GM18951 (cell line): ENCODE results near the gene LAMB1.

Experiments
- POLR2A ChIP-seq: IDR thresholded peaks from 4 replicates; pipeline ENCODE4 v1.6.1; 2011; ENCODE audit warnings: mild to moderate bottlenecking; ENCODE audit not compliant: insufficient read length, insufficient read depth; ENCODE audit errors: extremely low read depth
- in situ Hi-C: fragments of 300-500 bp; cut with MboI; formaldehyde crosslinking; loops from one replicate; pipeline ENCODE4 v1.12.0; 2022; ENCODE audit warnings: low sequenced_read_pairs, mixed read lengths, inconsistent platforms; ENCODE audit not compliant: unreplicated experiment

LAMB1 gene

DNA sequence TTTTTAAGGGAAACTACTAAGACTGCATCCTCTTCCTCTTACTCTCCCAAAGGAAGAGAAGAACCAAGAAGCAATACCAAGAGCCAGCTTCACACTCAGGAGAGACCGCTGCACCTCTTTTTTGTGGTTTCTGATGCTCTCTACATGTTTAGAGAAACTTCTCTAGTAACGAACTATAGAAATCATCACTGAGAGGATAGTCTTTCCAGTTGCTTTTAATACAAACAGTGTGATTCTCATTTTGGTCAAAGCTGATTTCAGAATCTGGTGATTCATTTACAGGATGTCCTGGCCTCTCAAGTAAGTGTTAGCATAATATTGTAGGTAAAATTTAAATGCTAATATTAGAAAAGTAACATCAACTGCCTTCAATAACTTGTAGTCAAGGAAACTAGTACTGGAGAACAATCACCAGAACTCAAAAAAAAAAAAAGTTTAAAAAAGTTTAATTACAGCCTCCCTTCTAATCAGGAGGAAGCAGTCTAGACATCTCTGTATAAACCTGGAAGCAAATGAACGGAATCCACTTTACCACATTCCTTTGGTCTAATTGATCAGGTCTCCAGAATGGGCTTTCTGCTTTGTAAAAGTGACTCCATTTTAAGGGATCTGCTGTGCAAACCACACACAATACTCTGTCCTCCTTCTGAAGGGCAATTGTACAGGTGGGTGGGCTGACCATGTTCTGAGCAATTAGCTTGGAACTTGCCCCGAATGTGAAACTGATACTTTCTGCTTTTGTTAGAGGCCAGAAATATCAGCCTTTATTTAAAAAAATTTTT, 3.0 kb downstream of the LAMB1 start:
- in situ Hi-C loops, result no loop called here
- TF ChIP-seq POLR2A, result no peak

DNA sequence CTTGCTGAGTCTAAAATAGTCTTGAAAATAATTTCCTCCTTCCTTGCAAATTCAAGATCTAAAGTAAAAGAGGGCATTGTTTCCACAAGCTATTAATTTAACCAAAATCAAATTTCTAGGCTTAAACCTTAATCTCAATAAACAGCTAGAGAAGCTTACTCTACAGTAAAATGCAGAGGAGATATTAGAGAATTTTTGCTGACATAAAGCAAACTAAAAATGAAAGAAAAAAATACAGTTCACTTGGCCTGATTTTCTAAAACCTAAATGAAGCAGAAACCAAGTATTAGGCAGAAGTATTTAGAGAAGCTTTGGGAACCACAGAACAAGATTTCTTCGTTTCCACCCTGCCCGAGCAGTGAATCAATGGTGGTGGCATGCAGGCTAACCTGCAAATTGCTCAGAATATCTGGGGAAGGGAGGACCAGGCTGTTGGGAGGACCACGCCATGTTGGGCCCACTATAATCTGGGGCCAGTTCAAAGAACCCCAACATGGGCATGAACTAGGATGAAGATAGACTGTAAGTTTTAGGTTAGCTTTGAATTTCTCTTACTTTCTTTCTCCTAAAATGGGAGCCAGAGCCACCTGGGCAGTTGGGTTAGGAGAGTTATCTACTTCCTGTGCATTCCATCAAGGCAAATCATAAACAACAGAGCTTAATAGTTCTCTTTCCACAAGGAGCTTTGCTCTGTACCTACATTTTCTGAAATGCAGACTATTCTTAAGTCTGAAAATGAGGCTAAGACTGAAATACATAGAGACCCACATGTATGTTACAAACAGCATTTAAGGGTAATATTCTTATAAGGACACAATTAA, 4.1 kb downstream of the LAMB1 start:
- in situ Hi-C loops, result no loop called here
- TF ChIP-seq POLR2A, result no peak

DNA sequence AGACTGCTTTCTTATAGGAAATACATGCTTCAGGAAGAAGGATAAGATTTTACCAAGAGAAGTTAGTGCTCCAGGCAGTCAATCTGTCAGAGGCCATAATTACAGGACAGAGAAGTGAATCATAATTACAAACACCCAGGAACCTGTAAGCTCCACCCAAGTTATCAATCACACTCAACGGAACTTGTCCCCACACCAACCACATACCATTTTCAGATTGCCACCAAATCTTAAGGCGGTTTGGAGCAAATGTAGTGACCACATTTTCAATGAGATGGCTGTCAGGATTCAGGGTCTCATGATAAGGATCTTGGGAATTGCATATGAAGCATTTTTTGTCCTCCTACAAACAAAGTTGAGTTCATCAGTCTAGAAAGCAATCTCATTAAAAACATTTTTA, 4.8 kb downstream of the LAMB1 start:
- no peak for TF ChIP-seq POLR2A
- in situ Hi-C loops, result no loop called here

DNA sequence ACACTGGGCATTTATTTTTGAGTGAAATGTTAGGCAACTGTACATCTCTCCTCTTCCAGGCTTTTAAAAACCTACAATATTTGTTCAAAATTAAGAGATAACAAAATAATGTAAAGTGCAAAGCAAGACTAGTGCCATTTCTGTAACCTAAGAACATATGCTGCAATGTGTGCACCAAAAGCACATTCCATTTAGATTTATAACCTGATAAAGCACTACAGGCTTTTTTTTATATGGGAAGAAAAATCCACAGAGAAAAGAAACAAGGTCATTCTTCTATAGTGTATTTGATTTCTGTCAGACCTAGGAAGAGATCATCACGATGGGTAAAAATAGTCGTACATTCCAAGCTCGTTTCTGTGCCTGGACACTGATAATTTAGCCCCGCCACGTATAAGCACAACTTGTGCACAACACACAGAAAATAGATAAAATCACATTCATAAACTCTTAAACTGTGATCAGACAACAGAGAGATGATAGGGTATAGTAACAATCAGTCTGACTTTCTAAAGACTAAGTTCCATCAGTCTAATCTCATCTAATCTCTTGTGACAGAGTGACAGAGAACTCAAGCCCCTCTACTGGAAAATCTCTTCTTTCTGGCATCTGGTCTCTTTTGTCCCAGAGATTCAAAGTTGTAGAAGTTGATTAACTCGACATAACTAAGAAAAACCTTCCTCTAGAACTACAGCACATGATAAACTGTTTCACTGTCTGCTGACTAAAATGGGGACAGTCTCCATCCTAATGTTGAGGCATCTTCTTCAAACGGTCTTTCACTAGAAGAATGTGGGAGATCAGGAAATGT, 6.7 kb downstream of the LAMB1 start:
- no peak for TF ChIP-seq POLR2A
- in situ Hi-C loops, result no loop called here

DNA sequence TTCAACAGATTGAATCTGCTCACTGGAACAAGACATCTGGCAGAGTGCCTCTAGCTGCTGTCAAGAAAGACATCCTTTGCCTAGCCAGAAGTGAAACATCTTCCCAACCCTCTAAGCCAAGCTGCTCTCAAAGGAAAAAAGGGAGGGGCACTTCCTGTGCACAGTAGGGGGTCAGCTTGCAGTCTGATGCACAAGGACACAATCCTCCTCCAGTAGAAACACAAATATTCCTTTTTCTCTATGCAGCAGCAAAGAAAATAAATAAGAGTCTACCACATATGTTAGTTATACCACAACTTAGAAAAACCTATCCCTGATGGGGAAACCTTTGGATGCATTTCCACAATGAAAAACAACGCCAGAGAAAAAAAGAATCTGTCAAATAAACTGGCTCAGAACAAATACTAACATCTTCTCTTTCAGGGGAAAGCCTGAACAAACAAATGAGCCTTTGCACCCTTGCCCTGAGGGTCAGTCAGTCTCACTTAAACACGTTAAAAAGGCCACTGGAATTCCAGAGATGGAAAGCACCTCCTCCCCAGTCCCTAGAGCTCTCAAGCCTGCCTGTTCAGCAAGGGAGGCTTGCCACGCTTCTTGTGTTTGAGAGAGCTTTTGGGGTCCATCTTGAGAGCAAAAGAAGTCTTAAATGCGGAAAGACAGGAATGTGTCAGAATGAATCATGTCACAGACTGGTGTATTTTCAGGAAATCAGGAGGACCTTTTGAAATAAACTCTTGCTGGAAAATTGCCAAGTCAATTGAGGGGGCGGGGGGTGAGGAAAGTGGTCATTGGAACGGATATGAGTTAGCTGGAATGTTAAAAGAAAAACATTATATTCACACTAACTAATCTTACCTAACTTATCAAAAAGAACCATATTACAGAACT, 7.5 kb downstream of the LAMB1 start:
- TF ChIP-seq POLR2A, result no peak
- in situ Hi-C loops, result no loop called here

DNA sequence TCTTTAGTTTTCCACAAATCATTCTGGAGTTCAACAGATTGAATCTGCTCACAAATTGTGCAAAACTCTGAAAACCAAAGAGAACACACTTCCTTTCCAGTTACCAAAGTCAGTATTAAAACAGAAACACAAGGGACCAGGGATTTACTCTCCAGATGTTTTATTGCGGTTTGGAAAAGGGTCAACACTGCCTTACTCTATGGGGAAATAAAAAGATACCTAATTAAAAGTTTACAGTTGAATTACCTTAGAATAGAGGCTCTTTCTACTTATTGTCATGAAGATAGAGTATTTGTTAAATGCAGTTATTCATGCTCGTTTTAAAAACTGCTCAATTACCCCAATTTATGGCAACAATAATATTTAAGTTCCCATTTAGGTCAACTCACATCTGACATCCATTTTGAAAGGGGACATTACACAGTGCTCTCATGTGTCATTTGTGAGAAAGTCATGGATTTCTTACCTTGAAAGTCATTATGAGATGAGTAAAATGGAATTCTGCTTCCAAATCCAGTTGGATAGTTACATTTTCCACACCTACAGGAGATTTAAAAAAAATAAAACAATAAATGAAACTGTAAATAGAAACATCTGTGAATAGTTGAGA, 8.4 kb downstream of the LAMB1 start:
- no peak for TF ChIP-seq POLR2A
- in situ Hi-C loops, result no loop called here

DNA sequence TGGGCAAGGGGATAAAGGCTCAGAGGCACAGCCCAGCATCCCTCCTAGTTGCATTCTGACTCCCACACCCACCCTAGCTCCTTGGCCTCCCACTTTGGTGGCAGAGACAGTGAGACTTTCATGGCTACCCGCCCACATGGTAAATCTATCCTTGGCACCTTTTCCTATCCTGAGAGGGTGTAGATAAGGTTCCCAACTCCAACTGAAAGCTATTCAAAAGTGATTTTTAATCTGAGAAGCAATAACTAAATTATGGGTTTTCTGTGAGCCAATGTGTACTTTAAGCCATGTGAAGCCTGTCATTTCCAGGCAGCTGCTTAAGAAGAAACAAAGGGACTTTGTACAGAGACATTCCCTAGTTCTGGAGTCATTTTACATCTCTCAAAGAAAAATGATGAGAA, 9.1 kb downstream of the LAMB1 start:
- in situ Hi-C loops, result no loop called here
- no peak for TF ChIP-seq POLR2A

DNA sequence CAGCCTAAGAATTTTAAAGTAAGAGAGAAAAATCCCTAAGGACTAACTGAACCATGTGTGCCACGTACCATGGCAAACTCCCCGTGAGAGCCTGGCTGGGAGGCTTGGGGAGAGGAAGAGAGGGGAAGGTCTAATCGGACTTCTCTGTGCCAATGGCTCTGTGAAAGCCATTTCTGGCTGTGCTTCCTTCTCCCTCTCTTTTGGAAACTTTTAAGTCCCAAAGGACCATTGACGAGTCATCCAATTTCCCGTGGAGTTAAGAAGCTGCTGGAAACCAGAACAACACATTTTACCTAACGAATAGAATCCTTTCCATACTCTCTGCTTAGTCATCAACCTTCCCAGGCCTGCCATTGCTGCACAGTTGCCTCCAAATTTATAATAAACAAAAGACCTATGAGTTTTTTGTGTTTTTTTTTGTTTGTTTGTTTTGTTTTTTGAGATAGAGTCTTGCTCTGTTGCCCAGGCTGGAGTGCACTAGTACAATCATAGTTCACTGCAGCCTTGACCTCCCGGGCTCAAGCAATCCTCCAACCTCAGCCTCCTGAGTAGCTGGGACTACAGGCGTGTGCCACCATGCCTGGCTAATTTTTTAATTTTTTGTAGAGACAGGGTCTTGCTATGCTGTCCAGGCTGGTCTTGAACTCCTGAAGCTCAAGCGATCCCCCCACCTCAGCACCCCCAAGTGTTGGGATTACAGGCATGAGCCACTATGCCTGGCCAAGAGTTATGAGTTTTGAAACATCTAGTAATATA, 13.2 kb downstream of the LAMB1 start:
- in situ Hi-C loops, result no loop called here
- no peak for TF ChIP-seq POLR2A

DNA sequence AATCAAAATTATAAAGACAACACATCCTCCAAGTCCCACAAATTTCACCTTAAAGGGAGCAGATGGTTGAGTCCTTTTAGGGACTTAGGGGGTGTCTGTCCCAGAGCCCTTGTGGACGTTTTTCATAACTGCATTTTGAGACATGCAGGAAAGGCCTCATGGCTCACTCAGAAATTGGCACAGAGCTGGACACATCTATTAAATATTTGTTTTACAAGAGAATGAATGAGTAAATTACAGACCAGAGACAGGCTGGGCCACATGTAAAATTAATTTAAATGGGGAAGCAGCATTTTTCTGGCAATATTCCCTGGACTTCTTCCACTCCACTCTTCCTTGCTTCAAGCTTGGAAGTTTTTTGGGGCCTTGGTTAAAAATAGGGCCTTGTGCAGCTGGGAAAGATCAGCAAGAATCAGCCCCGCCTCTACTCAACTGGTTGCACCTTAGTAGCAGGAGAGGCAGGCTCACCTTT, 20.0 kb downstream of the LAMB1 start:
- in situ Hi-C loops, result no loop called here
- TF ChIP-seq POLR2A, result no peak

DNA sequence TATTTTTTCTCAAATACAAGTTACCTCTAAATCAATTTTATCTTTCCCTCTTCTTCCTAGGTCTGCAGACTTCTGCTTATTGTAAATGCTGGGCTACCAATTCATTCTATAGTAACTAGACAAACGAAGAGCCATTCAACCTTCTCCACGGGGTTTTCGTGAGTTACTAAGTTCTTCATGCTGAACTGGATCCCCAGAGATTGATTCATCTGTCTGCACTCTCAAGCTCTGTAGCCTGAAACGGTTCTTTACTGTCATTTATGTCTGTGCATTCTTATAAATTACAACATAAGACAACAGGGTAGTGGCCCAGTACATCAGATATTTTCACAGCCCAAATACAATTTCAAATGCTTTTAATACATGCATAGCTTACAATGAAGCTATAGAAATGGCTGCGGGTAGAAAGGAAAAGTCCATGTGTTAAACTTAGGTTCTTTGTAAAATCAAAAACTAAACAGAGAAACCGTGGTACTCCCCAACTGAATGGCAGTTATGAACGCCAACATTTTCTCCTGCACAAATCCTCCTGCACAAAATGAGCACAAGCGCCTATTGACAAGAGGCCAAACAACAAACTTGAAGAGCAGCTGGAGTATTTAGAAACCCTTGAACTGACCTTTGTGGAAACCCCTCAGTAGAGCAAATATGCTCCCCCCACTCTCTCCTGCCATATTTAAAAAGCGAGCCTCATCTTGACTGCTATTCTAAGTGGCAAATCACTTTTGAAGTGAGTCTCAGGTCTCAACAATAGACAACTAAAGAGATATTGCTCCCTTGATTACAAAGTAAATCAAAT, 20.7 kb downstream of the LAMB1 start:
- in situ Hi-C loops, result no loop called here
- no peak for TF ChIP-seq POLR2A

DNA sequence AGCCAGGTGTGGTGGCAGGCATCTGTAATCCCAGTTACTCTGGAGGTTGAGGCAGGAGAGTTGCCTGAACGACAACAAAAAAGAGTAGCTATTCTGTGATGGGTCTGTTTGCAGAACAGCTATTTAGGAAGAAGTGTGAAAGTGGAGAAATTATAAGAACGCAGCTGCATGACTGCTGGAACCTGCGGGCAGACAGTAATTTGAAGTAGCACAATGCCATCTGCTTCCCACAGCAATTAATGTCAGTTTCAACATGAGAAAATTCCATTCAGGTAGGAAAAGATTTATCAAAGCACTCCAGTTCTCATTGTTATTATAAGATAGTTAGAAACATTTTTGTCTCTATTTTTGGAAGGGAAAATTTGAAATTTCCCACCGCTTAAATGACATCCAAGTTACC, 21.5 kb downstream of the LAMB1 start:
- TF ChIP-seq POLR2A, result no peak
- in situ Hi-C loops, result no loop called here

DNA sequence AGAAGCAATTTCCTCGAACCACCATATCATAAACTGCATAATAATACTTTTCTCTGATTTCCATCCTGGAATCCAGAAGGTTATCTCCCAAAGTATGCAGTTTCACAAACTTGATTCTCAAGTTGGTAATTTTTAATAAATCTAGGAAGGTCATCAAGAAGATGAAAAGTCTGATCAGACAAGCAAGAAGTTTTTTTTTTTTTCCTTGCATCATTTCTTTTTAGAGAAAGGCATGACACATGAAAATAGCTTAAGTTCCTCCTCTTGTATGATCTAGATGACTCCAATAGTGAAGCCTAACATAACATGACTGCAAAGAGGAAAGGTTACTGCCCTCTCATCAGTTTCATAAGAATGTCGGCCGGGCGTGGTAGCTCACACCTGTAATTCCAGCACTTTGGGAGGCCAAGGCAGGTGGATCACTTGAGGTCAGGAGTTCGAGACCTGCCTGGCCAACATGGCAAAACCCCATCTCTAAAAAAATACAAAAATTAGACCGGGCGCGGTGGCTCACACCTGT, 22.2 kb downstream of the LAMB1 start:
- in situ Hi-C loops, result no loop called here
- TF ChIP-seq POLR2A, result no peak
